DMS 273 (cell line): ENCODE results near the gene FSTL1.
A peak's percentile ranks its signal among the peaks of the same experiment; 100 is the strongest.

ENCODE experiments used
- DNase-seq: peaks from one replicate; lab custom pipeline; 2025; ENCODE audit not compliant: unreplicated experiment; lab: John Stamatoyannopoulos, UW

Gene FSTL1

GRCh38 chr3:120364101-120364500, 86.7 kb downstream of the FSTL1 start:
- no peak for DNase-seq

DNA sequence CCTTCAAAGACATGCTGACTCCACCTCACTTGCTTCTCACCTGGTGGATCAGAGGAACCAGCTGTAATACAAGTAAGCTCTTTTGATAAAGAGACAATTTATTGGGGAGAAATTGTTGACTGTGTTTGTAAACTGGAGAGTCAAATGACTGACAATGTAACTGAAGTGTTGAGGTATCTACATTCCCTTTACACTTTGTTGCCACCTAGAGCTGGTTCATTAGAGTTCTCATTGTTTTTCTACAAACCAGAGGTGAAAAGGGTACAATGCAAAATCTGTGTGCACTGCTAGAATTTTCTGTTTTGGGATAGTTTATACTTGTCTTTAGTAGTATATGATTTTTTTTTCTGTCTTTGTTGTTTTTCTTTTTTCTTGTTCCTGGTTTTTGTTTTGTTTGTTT, 93.0 kb downstream of the FSTL1 start:
- DNase-seq = no peak

- DNase-seq = no peak
Observed at GRCh38 chr3:120355486-120355885, 95.3 kb downstream of the FSTL1 start.

GRCh38 chr3:120353463-120353862, 97.3 kb downstream of the FSTL1 start:
- no peak for DNase-seq

DNA sequence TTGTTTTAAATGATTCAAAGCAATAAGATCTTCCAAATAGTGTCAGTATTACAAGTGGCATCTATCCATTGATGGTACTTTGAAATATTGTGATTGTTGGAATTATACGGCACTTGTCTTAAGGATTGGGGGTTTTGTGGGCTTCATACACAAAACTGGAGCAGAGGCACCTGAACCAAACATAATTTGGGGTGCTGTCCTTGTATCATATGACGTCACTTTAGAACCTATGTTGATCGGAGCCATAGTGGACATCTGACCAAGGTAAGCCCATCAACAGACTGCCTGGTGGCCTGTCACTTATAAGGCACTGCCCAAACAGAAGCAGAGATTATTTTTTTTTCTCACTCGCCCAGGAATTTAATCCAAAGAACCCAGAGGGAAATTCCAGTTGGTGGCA, 98.8 kb downstream of the FSTL1 start:
- no peak for DNase-seq

GRCh38 chr3:120350401-120350941, 100.3 kb downstream of the FSTL1 start:
- peak; percentile 80 for DNase-seq

- DNase-seq = no peak
Observed at GRCh38 chr3:120349855-120350125, 101.0 kb downstream of the FSTL1 start.

DNA sequence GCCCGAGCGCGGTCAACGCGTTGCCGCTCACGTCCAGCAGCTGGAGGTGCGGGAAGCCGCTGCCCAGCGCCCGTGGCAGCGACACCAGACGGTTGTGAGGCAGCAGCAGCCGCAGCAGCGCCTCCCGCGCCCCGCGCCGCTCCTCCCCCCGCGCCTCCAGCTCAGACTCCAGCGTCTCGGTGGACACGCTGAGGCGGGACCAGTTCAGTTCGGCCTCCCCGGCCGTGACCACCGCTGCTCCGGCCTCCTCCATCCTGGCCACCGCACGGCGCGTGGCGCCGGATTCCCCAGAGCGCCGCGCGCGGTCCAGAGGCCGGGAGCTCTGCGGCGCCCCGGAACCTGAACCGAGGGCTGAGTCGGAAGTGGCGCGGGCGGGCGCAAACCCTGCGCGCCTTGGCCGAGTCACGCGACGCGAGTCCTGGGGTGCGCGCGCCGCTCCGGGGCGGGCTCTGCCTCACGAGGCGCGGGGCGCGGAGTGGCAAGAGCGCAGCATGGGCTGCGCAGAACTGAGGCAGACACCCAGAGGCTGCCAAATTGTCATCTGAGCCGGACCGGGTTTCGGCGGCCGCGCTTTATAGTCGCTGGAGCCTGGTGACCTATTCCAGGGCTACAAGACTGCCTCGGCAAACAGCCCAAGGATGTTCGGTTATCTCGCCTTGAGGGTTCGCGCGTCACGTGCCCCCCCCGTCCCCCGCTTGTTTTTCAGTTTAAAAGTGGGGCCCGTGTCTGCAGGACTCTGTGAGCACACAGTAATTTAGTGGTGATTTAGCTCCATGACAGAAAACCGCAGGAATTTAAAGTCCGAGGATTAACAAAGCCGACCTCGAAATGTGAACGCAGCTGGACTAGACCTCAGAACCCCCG, 101.6 kb downstream of the FSTL1 start, which contains the start of gene LRRC58:
LRRC58 (minus strand) TSS at position 364 of the 864 bp plus-strand sequence; CDS start at position 253, 111 bp downstream.
- peak; percentile 100 for DNase-seq

- DNase-seq = peak; percentile 91
Observed at GRCh38 chr3:120348065-120348990, 102.5 kb downstream of the FSTL1 start.

GRCh38 chr3:120344349-120344748, 106.4 kb downstream of the FSTL1 start:
- no peak for DNase-seq
